Spleen (tissue), 7 donors: Measurements from ENCODE around the gene CHMP4B.

ENCODE experiments used
- POLR2A ChIP-seq, 3 donors: fragments of 450-650 bp; IDR thresholded peaks; one replicate each; pipeline ENCODE4 v1.5.1; 2017; ENCODE audit warnings: antibody characterized with exemption in 3 of 3, mild to moderate bottlenecking in 1 of 3
- TF ChIP-seq, protein P1 (sequence below), 11 experiments: fragments of 200-600 bp in 7 of 11; fragments of 450-650 bp in 4 of 11; sonication (generic) in 4 of 11; IDR thresholded peaks in 8 of 11; conservative IDR thresholded peaks in 3 of 11; 1 replicate in 7 of 11; 2 replicates in 4 of 11; pipeline versions ENCODE4 v1.4.0 to v1.8.0; 2016 to 2021; ENCODE audit warnings: antibody characterized with exemption in 11 of 11, inconsistent platforms in 4 of 11, mild to moderate bottlenecking in 1 of 11
- donor health status: DM: no; HTN: no; CAD: no; lungs with moderate emphysema.
- donor health status: DM: no; HTN: no; CAD: no.
- donor health status: DM: no; HTN: no; CAD: no.

DNA sequence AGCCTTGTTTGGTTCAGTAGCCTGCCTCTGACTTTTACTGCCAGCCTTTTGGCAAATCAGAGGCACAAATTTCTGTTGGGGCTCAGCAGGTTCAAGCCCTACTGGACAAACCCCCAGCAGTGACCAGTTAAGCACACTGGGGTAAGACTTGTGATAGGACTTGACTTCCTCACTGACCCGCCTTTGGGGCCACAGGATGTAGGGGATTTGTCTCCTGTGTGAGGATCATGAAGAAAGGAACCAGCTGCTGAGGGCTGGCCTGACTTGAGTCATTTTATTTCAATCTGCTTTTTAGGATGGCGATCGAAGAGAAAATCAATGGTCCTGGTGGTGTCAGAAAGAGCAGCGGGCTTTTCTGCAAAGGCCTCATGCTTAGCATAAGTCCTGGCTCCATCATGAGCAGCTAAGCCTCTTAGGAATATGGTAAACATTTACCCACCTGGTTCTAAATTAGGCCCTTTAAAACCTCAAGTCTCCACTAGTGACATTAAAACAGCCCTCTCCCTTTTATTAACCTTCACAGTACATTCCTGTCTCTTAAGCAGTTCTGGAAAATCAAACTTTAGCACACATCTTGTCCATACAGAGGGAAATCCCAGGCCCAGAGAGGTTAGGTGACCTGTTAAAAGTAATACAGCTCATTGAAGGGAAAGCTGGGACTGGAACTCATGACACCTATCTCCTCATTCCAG, 16.6 kb downstream of the CHMP4B start:
- TF ChIP-seq POLR2A (IDR thresholded peaks at IDR 0.05), result no peak
- TF ChIP-seq, protein P1, sequence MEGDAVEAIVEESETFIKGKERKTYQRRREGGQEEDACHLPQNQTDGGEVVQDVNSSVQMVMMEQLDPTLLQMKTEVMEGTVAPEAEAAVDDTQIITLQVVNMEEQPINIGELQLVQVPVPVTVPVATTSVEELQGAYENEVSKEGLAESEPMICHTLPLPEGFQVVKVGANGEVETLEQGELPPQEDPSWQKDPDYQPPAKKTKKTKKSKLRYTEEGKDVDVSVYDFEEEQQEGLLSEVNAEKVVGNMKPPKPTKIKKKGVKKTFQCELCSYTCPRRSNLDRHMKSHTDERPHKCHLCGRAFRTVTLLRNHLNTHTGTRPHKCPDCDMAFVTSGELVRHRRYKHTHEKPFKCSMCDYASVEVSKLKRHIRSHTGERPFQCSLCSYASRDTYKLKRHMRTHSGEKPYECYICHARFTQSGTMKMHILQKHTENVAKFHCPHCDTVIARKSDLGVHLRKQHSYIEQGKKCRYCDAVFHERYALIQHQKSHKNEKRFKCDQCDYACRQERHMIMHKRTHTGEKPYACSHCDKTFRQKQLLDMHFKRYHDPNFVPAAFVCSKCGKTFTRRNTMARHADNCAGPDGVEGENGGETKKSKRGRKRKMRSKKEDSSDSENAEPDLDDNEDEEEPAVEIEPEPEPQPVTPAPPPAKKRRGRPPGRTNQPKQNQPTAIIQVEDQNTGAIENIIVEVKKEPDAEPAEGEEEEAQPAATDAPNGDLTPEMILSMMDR (IDR thresholded peaks at IDR 0.05 in 8 of 11, conservative IDR thresholded peaks at IDR 0.05 in 3 of 11), result no peak
